K562 (cell line): Measurements from ENCODE around the gene CWF19L2.
"Not testable (repeated sequence)": the region's sequence is repeated elsewhere in the genome, so short reads cannot be mapped to it uniquely, and the experiment has no call there.

Experiments used
- BHLHE40 ChIP-seq: IDR thresholded peaks from 2 replicates; pipeline ENCODE4 v1.6.1; 2011; ENCODE audit warnings: low read length, improper control_type of control experiment
- MAFG ChIP-seq: fragments of 450-650 bp; conservative IDR thresholded peaks from 2 replicates; pipeline ENCODE4 v1.6.1; 2016; ENCODE audit warnings: missing genetic modification characterization, missing compliant biosample characterization
- TBP ChIP-seq: optimal IDR thresholded peaks from 2 replicates; pipeline ENCODE3; 2011; ENCODE audit warnings: low read depth, low read length, improper control_type of control experiment
- TF ChIP-seq, protein P1 (sequence below): fragments of 250-450 bp; sonication (Bioruptor Pico); IDR thresholded peaks from 2 replicates; pipeline ENCODE4 v1.8.0; 2021; ENCODE audit warnings: mild to moderate bottlenecking, moderate library complexity
- TF ChIP-seq, protein P2 (sequence below): fragments of 200-600 bp; sonication (generic); IDR thresholded peaks from one replicate; pipeline ENCODE4 v1.6.1; 2012; ENCODE audit warnings: mild to moderate bottlenecking, low read depth, low read length, inconsistent platforms

DNA sequence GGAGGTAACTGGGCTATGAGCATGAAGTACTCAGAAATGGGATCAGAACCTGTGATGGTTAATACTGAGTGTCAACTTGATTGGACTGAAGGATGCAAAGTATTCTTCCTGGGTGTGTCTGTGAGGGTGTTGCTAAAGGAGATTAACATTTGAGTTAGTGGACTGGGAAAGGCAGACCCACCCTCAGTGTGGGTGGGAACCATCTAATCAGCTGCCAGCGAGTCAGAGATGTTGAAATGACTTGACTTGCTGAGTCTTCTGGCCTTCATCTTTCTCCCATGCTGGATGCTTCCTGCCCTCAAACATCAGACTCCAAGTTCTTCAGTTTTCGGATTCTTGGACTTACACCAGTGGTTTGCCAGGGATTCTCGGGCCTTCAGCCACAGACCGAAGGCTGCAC lies 66.9 kb downstream of the CWF19L2 start:
- TF ChIP-seq MAFG (tag); BHLHE40; TBP: not testable (repeated sequence)
- TF ChIP-seq, protein P1, sequence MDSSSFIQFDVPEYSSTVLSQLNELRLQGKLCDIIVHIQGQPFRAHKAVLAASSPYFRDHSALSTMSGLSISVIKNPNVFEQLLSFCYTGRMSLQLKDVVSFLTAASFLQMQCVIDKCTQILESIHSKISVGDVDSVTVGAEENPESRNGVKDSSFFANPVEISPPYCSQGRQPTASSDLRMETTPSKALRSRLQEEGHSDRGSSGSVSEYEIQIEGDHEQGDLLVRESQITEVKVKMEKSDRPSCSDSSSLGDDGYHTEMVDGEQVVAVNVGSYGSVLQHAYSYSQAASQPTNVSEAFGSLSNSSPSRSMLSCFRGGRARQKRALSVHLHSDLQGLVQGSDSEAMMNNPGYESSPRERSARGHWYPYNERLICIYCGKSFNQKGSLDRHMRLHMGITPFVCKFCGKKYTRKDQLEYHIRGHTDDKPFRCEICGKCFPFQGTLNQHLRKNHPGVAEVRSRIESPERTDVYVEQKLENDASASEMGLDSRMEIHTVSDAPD (CRISPR knock-in tag): not testable (repeated sequence)
- TF ChIP-seq, protein P2, sequence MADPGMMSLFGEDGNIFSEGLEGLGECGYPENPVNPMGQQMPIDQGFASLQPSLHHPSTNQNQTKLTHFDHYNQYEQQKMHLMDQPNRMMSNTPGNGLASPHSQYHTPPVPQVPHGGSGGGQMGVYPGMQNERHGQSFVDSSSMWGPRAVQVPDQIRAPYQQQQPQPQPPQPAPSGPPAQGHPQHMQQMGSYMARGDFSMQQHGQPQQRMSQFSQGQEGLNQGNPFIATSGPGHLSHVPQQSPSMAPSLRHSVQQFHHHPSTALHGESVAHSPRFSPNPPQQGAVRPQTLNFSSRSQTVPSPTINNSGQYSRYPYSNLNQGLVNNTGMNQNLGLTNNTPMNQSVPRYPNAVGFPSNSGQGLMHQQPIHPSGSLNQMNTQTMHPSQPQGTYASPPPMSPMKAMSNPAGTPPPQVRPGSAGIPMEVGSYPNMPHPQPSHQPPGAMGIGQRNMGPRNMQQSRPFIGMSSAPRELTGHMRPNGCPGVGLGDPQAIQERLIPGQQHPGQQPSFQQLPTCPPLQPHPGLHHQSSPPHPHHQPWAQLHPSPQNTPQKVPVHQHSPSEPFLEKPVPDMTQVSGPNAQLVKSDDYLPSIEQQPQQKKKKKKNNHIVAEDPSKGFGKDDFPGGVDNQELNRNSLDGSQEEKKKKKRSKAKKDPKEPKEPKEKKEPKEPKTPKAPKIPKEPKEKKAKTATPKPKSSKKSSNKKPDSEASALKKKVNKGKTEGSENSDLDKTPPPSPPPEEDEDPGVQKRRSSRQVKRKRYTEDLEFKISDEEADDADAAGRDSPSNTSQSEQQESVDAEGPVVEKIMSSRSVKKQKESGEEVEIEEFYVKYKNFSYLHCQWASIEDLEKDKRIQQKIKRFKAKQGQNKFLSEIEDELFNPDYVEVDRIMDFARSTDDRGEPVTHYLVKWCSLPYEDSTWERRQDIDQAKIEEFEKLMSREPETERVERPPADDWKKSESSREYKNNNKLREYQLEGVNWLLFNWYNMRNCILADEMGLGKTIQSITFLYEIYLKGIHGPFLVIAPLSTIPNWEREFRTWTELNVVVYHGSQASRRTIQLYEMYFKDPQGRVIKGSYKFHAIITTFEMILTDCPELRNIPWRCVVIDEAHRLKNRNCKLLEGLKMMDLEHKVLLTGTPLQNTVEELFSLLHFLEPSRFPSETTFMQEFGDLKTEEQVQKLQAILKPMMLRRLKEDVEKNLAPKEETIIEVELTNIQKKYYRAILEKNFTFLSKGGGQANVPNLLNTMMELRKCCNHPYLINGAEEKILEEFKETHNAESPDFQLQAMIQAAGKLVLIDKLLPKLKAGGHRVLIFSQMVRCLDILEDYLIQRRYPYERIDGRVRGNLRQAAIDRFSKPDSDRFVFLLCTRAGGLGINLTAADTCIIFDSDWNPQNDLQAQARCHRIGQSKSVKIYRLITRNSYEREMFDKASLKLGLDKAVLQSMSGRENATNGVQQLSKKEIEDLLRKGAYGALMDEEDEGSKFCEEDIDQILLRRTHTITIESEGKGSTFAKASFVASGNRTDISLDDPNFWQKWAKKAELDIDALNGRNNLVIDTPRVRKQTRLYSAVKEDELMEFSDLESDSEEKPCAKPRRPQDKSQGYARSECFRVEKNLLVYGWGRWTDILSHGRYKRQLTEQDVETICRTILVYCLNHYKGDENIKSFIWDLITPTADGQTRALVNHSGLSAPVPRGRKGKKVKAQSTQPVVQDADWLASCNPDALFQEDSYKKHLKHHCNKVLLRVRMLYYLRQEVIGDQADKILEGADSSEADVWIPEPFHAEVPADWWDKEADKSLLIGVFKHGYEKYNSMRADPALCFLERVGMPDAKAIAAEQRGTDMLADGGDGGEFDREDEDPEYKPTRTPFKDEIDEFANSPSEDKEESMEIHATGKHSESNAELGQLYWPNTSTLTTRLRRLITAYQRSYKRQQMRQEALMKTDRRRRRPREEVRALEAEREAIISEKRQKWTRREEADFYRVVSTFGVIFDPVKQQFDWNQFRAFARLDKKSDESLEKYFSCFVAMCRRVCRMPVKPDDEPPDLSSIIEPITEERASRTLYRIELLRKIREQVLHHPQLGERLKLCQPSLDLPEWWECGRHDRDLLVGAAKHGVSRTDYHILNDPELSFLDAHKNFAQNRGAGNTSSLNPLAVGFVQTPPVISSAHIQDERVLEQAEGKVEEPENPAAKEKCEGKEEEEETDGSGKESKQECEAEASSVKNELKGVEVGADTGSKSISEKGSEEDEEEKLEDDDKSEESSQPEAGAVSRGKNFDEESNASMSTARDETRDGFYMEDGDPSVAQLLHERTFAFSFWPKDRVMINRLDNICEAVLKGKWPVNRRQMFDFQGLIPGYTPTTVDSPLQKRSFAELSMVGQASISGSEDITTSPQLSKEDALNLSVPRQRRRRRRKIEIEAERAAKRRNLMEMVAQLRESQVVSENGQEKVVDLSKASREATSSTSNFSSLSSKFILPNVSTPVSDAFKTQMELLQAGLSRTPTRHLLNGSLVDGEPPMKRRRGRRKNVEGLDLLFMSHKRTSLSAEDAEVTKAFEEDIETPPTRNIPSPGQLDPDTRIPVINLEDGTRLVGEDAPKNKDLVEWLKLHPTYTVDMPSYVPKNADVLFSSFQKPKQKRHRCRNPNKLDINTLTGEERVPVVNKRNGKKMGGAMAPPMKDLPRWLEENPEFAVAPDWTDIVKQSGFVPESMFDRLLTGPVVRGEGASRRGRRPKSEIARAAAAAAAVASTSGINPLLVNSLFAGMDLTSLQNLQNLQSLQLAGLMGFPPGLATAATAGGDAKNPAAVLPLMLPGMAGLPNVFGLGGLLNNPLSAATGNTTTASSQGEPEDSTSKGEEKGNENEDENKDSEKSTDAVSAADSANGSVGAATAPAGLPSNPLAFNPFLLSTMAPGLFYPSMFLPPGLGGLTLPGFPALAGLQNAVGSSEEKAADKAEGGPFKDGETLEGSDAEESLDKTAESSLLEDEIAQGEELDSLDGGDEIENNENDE: not testable (repeated sequence)
